Fibroblast of the aortic adventitia (primary cell): ENCODE measurements around the gene FJX1. TPM values are rescaled to one million over a fixed set of nuclear protein-coding genes. Genes with fewer than 3 reads are reported as not detected.
A peak's percentile ranks its signal among the peaks of the same experiment; 100 is the strongest.

Source experiments
- DNase-seq: peaks from one replicate; pipeline ENCODE4 v3.0.0-alpha.2; 2010; ENCODE audit warnings: low read depth
- H3K4me3 ChIP-seq: 2 replicates; pipeline ENCODE4 v1.5.1; 2011; ENCODE audit warnings: low read depth, mild to moderate bottlenecking, control low read depth, low read length, moderate library complexity
- total RNA-seq: library from RNA; depleted of rRNA; stranded (reverse); fragments of >200 nt; gene quantifications from 2 replicates; pipeline ENCODE4 v1.2.3, GENCODE V29; 2012; ENCODE audit warnings: low replicate concordance
- TF ChIP-seq, protein P1 (sequence below): IDR thresholded peaks from 2 replicates; pipeline ENCODE4 v1.5.1; 2011; ENCODE audit warnings: mild to moderate bottlenecking, low read length, control low read depth, inconsistent platforms; ENCODE audit not compliant: insufficient read depth

FJX1 gene
- total RNA-seq, 1 donor: 78.2 TPM

- no peak for DNase-seq
- TF ChIP-seq, protein P1, sequence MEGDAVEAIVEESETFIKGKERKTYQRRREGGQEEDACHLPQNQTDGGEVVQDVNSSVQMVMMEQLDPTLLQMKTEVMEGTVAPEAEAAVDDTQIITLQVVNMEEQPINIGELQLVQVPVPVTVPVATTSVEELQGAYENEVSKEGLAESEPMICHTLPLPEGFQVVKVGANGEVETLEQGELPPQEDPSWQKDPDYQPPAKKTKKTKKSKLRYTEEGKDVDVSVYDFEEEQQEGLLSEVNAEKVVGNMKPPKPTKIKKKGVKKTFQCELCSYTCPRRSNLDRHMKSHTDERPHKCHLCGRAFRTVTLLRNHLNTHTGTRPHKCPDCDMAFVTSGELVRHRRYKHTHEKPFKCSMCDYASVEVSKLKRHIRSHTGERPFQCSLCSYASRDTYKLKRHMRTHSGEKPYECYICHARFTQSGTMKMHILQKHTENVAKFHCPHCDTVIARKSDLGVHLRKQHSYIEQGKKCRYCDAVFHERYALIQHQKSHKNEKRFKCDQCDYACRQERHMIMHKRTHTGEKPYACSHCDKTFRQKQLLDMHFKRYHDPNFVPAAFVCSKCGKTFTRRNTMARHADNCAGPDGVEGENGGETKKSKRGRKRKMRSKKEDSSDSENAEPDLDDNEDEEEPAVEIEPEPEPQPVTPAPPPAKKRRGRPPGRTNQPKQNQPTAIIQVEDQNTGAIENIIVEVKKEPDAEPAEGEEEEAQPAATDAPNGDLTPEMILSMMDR: no peak
- no peak overlapping the region for H3K4me3 ChIP-seq
These were observed 34.4 kb upstream of the FJX1 start for GRCh38 chr11:35583843-35584242.

DNA sequence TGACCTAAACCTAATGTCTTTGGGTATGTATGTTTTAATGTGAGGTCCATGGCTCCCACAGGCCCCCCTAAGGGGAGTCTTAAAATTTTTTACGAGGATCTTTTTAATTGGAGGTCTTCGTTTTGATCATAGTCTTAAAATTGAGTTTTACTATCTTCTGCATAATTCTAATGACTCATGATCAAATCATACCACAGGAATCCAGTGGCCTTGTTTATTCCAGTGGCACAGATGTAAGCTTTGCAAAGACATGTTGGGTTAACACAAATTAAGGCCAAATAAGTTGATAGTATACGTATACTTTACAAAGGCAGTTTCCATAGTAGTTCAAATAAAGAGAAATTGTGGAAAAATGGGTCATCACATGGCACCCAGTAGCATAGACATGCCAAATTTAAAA lies 33.9 kb upstream of the FJX1 start:
- TF ChIP-seq, protein P1: no peak
- H3K4me3 ChIP-seq: no peak overlapping the region
- DNase-seq: peak; percentile 47

DNA sequence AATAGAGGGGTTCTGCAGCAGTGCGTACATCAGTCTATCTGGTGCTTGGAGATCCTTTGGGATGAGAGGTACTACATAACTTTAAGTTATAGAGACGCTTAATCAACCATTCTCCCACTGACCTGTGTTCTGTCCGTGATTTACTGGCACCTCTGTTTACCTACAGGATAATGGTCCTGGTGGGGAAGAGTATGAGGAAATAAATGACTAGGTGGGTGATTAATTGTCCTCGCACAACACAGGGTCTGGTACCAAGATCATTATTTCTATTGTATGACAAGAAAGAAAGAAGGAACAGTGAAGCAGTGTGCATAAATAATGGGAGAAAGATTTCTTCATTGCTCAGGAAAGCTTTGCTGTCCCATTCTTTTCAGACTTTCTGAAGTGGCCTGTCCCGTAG lies 32.8 kb upstream of the FJX1 start:
- TF ChIP-seq, protein P1: no peak
- no peak for DNase-seq
- H3K4me3 ChIP-seq: no peak overlapping the region

- no peak overlapping the region for H3K4me3 ChIP-seq
- TF ChIP-seq, protein P1: no peak
- no peak for DNase-seq
These were observed 32.0 kb upstream of the FJX1 start for GRCh38 chr11:35586222-35586621.

DNA sequence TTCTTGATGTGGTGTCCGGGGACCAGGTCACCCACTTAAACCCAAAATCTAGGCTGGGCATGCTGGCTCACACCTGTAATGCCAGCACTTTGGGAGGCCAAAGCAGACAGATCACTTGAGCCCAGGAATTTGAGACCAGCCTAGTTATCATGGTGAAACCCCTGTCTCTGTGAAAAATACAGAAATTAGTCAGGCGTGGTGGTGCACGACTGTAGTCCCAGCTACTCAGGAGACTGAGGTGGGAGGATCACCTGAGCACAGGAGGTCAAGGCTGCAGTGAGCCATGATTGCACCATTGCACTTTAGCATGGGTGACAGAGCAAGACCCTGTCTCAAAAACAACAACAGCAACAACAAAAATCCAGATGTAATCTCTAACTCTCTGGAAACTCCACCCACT lies 30.3 kb upstream of the FJX1 start:
- no peak overlapping the region for H3K4me3 ChIP-seq
- DNase-seq: no peak
- TF ChIP-seq, protein P1: no peak

GRCh38 chr11:35588627-35589026 lies 29.6 kb upstream of the FJX1 start:
- TF ChIP-seq, protein P1: no peak
- DNase-seq: peak; percentile 60
- no peak overlapping the region for H3K4me3 ChIP-seq

DNA sequence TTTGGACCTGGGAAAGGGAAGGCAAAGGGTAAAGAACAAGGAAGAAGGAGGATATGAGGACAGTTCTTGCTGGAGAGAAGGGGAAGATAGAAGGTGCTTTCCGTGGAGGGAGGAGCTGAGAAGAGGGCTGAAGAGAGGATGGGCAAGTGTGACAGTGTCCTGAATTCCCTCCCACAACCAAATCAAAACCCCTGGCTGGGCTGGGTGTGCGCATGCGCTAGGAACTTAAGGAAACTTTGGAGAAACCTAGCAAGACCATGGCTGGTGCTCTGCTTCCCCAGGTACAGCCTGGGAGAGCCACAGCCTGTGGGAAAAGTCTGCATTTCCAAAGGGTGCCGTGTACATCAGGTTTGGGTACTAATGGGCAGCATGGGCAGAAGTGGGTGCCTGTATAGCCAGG lies 29.0 kb upstream of the FJX1 start:
- TF ChIP-seq, protein P1: no peak
- H3K4me3 ChIP-seq: no peak overlapping the region
- DNase-seq: no peak
